HEK293T (cell line): ENCODE data around the gene STBD1.
A peak's percentile ranks its signal among the peaks of the same experiment; 100 is the strongest.

Experiments used
- CTCF ChIA-PET: fragments of 350-600 bp; formaldehyde crosslinking; extraction: SDS; loops from one replicate; lab custom pipeline; 2021; ENCODE audit warnings: antibody characterized with exemption, inconsistent platforms; lab: Yijun Ruan, JAX
- POLR2A ChIA-PET: fragments of 350-600 bp; formaldehyde crosslinking; extraction: SDS; loops from one replicate; lab custom pipeline; 2020; ENCODE audit warnings: antibody characterized with exemption, inconsistent platforms; lab: Yijun Ruan, JAX
- DNase-seq: peaks from one replicate; pipeline ENCODE4 v3.0.0; 2012; ENCODE audit warnings: mixed read lengths; ENCODE audit errors: extremely low spot score
- ARNT ChIP-seq: fragments of 450-650 bp; IDR thresholded peaks from 2 replicates; pipeline ENCODE4 v1.6.1; 2017; ENCODE audit warnings: mild to moderate bottlenecking
- BHLHE40 ChIP-seq: fragments of 450-650 bp; IDR thresholded peaks from 2 replicates; pipeline ENCODE4 v1.6.1; 2016; ENCODE audit warnings: mild to moderate bottlenecking, moderate library complexity, borderline replicate concordance
- CTBP1 ChIP-seq: fragments of 450-650 bp; IDR thresholded peaks from 2 replicates; pipeline ENCODE4 v1.6.1; 2016; ENCODE audit warnings: borderline replicate concordance
- ELF4 ChIP-seq: fragments of 450-650 bp; IDR thresholded peaks from 2 replicates; pipeline ENCODE4 v1.6.1; 2017; ENCODE audit warnings: antibody characterized with exemption
- FOXA1 ChIP-seq: fragments of 450-650 bp; IDR thresholded peaks from 2 replicates; pipeline ENCODE4 v1.6.1; 2016; ENCODE audit warnings: mild to moderate bottlenecking
- FOXK2 ChIP-seq: fragments of 450-650 bp; IDR thresholded peaks from 2 replicates; pipeline ENCODE4 v1.6.1; 2016; ENCODE audit warnings: mild to moderate bottlenecking
- FOXM1 ChIP-seq: fragments of 450-650 bp; IDR thresholded peaks from 2 replicates; pipeline ENCODE4 v1.6.1; 2017; ENCODE audit warnings: mild to moderate bottlenecking, borderline replicate concordance
- HDGF ChIP-seq: fragments of 450-650 bp; IDR thresholded peaks from 2 replicates; pipeline ENCODE4 v1.6.1; 2017; ENCODE audit warnings: antibody characterized with exemption, borderline replicate concordance
- L3MBTL2 ChIP-seq: fragments of 450-650 bp; conservative IDR thresholded peaks from 2 replicates; pipeline ENCODE4 v1.6.1; 2016; ENCODE audit warnings: mild to moderate bottlenecking
- LEF1 ChIP-seq: fragments of 450-650 bp; IDR thresholded peaks from 2 replicates; pipeline ENCODE4 v1.6.1; 2017; ENCODE audit warnings: mild to moderate bottlenecking, borderline replicate concordance
- NFRKB ChIP-seq: fragments of 450-650 bp; IDR thresholded peaks from 2 replicates; pipeline ENCODE4 v1.6.1; 2016; ENCODE audit warnings: mild to moderate bottlenecking, moderate library complexity
- PKNOX1 ChIP-seq: fragments of 450-650 bp; IDR thresholded peaks from 2 replicates; pipeline ENCODE4 v1.6.1; 2016
- SP1 ChIP-seq: fragments of 450-650 bp; IDR thresholded peaks from 2 replicates; pipeline ENCODE4 v1.6.1; 2017
- SUZ12 ChIP-seq: fragments of 450-650 bp; IDR thresholded peaks from 2 replicates; pipeline ENCODE4 v1.6.1; 2016; ENCODE audit warnings: mild to moderate bottlenecking
- TARDBP ChIP-seq: fragments of 450-650 bp; IDR thresholded peaks from 2 replicates; pipeline ENCODE4 v1.6.1; 2016
- ZNF384 ChIP-seq: fragments of 450-650 bp; IDR thresholded peaks from 2 replicates; pipeline ENCODE4 v1.6.1; 2016

The STBD1 gene

GRCh38 chr4:76313547-76313946 lies 7.0 kb downstream of the STBD1 start:
- TF ChIP-seq ELF4 (no peak), ZNF384 (no peak), PKNOX1 (no peak), NFRKB (no peak), SP1 (no peak), SUZ12 (no peak), L3MBTL2 (no peak), ARNT (no peak), LEF1 (no peak), FOXK2 (no peak), HDGF (no peak), FOXA1 (no peak), BHLHE40 (no peak), TARDBP (no peak), CTBP1 (no peak), FOXM1 (no peak)
- ChIA-PET POLR2A (no interaction called here), CTCF (interaction anchor here (0.5 kb wide), 1 partner anchor 65 kb away, joined by 3 read pairs; no protein-coding TSS in a partner anchor)
- no peak for DNase-seq

- POLR2A ChIA-PET = no interaction called here
- TF ChIP-seq ELF4 = no peak
- TF ChIP-seq LEF1 = no peak
- TF ChIP-seq FOXM1 = no peak
- TF ChIP-seq FOXK2 = no peak
- no peak for TF ChIP-seq BHLHE40
- no peak for TF ChIP-seq HDGF
- no peak for TF ChIP-seq TARDBP
- TF ChIP-seq L3MBTL2 = no peak
- no peak for TF ChIP-seq FOXA1
- no peak for TF ChIP-seq SUZ12
- no peak for DNase-seq
- CTCF ChIA-PET = interaction anchor here (1.4 kb wide), 1 partner anchor 9 kb away, joined by 6 read pairs; the partner anchor contains the start of gene STBD1
Observed at GRCh38 chr4:76315267-76315918, 8.9 kb downstream of the STBD1 start.

- ChIA-PET CTCF (interaction anchor here (1.4 kb wide), 1 partner anchor 10 kb away, joined by 6 read pairs; the partner anchor contains the start of gene STBD1), POLR2A (no interaction called here)
- DNase-seq = no peak
- no peak for TF ChIP-seq HDGF
- TF ChIP-seq SP1 = no peak
- TF ChIP-seq SUZ12 = no peak
- TF ChIP-seq ELF4 = no peak
- TF ChIP-seq TARDBP = no peak
- TF ChIP-seq LEF1 = no peak
- TF ChIP-seq L3MBTL2 = no peak
- no peak for TF ChIP-seq FOXM1
- no peak for TF ChIP-seq ZNF384
Observed at GRCh38 chr4:76316131-76316530, 9.6 kb downstream of the STBD1 start.

- CTCF ChIA-PET = no interaction called here
- DNase-seq = no peak
- TF ChIP-seq SUZ12 = no peak
- POLR2A ChIA-PET = no interaction called here
Observed at GRCh38 chr4:76322236-76322635, 15.7 kb downstream of the STBD1 start.

- DNase-seq = no peak
- ChIA-PET POLR2A (no interaction called here), CTCF (no interaction called here)
- no peak for TF ChIP-seq LEF1
- TF ChIP-seq L3MBTL2 = no peak
- TF ChIP-seq ELF4 = no peak
- no peak for TF ChIP-seq CTBP1
- no peak for TF ChIP-seq PKNOX1
- no peak for TF ChIP-seq FOXM1
- TF ChIP-seq HDGF = no peak
- no peak for TF ChIP-seq FOXA1
- TF ChIP-seq NFRKB = no peak
- TF ChIP-seq FOXK2 = no peak
- no peak for TF ChIP-seq SUZ12
- no peak for TF ChIP-seq BHLHE40
- TF ChIP-seq ARNT = no peak
- TF ChIP-seq ZNF384 = no peak
- no peak for TF ChIP-seq TARDBP
- TF ChIP-seq SP1 = no peak
Observed at GRCh38 chr4:76325072-76325471, 18.5 kb downstream of the STBD1 start.

GRCh38 chr4:76326515-76326914 lies 20.0 kb downstream of the STBD1 start:
- ChIA-PET POLR2A (no interaction called here), CTCF (interaction anchor here (1.2 kb wide), 1 partner anchor 21 kb away, joined by 3 read pairs; no protein-coding TSS in a partner anchor)
- DNase-seq = no peak
- TF ChIP-seq FOXM1 (no peak), ZNF384 (peak; percentile 36; the same call in 1 of the 2 replicates)

GRCh38 chr4:76334885-76335284 lies 28.4 kb downstream of the STBD1 start:
- TF ChIP-seq TARDBP = no peak
- TF ChIP-seq ZNF384 = no peak
- no peak for TF ChIP-seq FOXK2
- TF ChIP-seq ELF4 = no peak
- POLR2A ChIA-PET = no interaction called here
- no peak for DNase-seq
- CTCF ChIA-PET = no interaction called here
